HAP-1 (cell line): Measurements from ENCODE around the gene RALY.

Experiments
- DNase-seq, 2 experiments: peaks; one replicate each; pipeline ENCODE4 v3.0.0-alpha.2; 2016 to 2020; ENCODE audit warnings: low spot score in 2 of 2
- H3K27me3 ChIP-seq: fragments of 250-450 bp; sonication (Bioruptor Pico); 2 replicates; pipeline ENCODE4 v1.5.1; 2020; ENCODE audit warnings: low read depth, mild to moderate bottlenecking, moderate library complexity
- H3K36me3 ChIP-seq: fragments of 250-450 bp; sonication (Bioruptor Pico); replicated peaks from 2 replicates; pipeline ENCODE4 v1.5.1; 2020; ENCODE audit warnings: mild to moderate bottlenecking
- H3K4me1 ChIP-seq: fragments of 250-450 bp; sonication (Bioruptor Pico); 2 replicates; pipeline ENCODE4 v1.5.1; 2020; ENCODE audit warnings: mild to moderate bottlenecking
- H3K4me3 ChIP-seq: fragments of 250-450 bp; sonication (Bioruptor Pico); 2 replicates; pipeline ENCODE4 v1.5.1; 2020; ENCODE audit warnings: mild to moderate bottlenecking, moderate library complexity
- H3K9me3 ChIP-seq: fragments of 250-450 bp; sonication (Bioruptor Pico); 2 replicates; pipeline ENCODE4 v1.5.1; 2020; ENCODE audit warnings: mild to moderate bottlenecking, moderate library complexity
- in situ Hi-C: fragments of 300-500 bp; cut with MboI; formaldehyde crosslinking; loops from 3 replicates; pipeline ENCODE4 v1.14.3; 2020; ENCODE audit warnings: low sequenced_read_pairs, inconsistent platforms, mixed read lengths

Gene RALY

DNA sequence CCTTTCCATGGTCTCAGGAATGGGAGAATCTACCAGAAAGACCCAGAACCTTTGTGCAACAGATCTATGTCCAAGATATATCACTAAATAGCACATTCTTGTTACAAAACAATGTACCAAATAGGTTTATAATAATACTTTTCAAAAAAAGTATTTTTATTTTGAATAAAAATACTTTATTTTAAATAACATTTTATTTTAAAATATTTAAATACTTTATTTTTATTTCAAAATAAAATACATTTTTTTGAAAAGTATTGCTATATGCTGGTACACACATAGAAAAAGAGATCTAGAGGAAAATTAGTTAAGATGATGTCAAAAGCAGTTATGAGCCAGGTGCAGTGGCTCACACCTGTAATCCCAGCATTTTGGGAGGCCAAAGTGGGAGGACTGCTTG, 16.8 kb upstream of the RALY start:
- Histone ChIP-seq H3K36me3 (no peaks in the 10 kb centered on the region), H3K4me3 (no peak overlapping the region), H3K9me3 (no peaks in the 10 kb centered on the region), H3K27me3 (no peaks in the 10 kb centered on the region), H3K4me1 (peaks cover 7% of the 10 kb centered on the region)
- no peak for DNase-seq
- in situ Hi-C loops = no loop called here

DNA sequence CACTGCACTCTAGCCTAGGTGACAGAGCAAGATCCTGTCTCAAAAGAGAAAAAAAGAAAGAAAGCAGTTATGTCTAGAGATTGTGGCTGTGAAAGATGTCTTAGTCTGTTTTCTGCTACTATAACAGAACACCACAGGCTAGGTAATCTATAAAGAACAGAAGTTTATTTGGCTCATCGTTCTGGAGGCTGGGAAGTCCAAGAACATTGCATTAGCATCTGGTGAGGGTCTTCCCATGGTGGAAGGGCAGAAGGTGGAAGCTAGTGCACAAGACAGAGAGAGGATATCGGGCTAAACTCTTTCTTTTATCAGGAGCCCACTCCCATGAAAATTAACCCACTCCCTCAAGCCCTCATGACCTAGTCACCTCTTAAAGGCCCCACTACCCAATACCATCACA, 16.2 kb upstream of the RALY start:
- in situ Hi-C loops = no loop called here
- Histone ChIP-seq H3K9me3 (no peaks in the 10 kb centered on the region), H3K27me3 (no peaks in the 10 kb centered on the region), H3K4me3 (no peak overlapping the region), H3K36me3 (no peaks in the 10 kb centered on the region), H3K4me1 (peaks cover 7% of the 10 kb centered on the region)
- DNase-seq = no peak

DNA sequence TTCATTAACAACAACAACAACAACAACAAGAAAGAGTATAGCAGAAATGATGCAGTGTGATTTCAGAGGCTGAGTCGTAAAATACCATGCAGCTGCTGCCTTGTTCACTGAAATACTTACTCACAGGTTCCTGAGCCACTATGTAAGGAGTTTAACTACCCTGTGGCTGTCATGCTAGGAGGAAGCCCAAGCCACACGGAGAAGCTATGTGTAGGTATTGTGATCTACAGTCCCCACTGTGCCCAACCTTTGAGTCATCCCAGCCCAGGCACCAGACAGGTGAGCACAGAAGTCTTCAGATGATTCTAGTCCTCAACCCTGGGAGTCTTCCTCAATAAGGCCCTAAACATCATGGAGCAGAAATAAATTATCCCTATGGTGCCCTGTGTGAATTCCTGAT, 14.6 kb upstream of the RALY start:
- DNase-seq = no peak
- Histone ChIP-seq H3K4me3 (no peak overlapping the region), H3K27me3 (no peaks in the 10 kb centered on the region), H3K9me3 (no peaks in the 10 kb centered on the region), H3K36me3 (no peaks in the 10 kb centered on the region), H3K4me1 (peaks cover 7% of the 10 kb centered on the region)
- in situ Hi-C loops = no loop called here

- in situ Hi-C loops = no loop called here
- Histone ChIP-seq H3K4me1 (peaks cover 7% of the 10 kb centered on the region), H3K9me3 (no peaks in the 10 kb centered on the region), H3K4me3 (no peak overlapping the region), H3K36me3 (no peaks in the 10 kb centered on the region), H3K27me3 (no peaks in the 10 kb centered on the region)
- peak in 1 of 2 experiments; percentile 43 for DNase-seq
Measured at GRCh38 chr20:33981347-33981746, 12.4 kb upstream of the RALY start.

DNA sequence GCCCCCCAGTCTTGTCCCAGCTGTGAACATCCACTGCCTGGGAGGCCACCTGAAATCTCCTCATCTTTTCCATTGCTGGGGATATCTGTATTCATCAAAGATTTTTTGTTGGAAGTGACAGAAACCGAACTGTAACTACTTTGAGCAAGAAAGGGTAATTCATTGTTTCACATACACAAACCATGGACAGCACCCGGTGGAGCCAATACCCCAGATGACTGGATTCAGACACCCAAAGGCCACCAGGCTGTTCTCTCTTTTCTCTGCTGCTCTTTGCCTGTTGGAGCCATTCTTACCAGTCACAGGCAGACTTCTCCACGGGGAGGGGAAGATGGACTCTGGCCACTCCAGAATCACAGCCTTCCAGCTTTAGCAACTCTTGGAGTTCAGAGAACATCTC, 11.7 kb upstream of the RALY start:
- no peaks in the 10 kb centered on the region for H3K36me3 ChIP-seq
- peaks cover 7% of the 10 kb centered on the region for H3K4me1 ChIP-seq
- in situ Hi-C loops = no loop called here
- no peaks in the 10 kb centered on the region for H3K9me3 ChIP-seq
- no peaks in the 10 kb centered on the region for H3K27me3 ChIP-seq
- H3K4me3 ChIP-seq = no peak overlapping the region
- DNase-seq = peak in 1 of 2 experiments; percentile 18

DNA sequence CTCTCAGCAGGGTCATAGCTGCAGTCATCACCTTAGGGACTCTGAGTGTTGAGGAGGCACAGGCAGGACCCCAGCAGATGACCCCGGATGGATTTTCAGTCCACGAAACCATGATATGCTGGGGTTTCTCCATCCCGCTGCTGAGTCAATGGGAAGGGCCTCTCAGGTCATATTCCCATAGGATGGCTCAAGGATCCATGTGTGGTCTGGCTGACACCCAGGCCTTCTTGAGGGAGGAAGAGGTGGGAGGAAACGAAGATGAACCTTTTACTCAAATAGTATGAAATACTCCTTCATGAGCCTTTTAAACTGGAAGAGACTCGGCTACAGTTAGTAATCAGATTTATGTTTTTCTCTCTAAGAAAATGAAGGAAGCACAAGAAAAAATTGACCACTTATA, 10.3 kb upstream of the RALY start:
- Histone ChIP-seq H3K36me3 (no peaks in the 10 kb centered on the region), H3K27me3 (no peaks in the 10 kb centered on the region), H3K4me3 (no peak overlapping the region), H3K4me1 (peaks cover 7% of the 10 kb centered on the region), H3K9me3 (no peaks in the 10 kb centered on the region)
- no peak for DNase-seq
- in situ Hi-C loops = no loop called here

- Histone ChIP-seq H3K4me3 (no peak overlapping the region), H3K27me3 (no peaks in the 10 kb centered on the region), H3K9me3 (no peaks in the 10 kb centered on the region), H3K36me3 (no peaks in the 10 kb centered on the region), H3K4me1 (peaks cover 7% of the 10 kb centered on the region)
- in situ Hi-C loops = no loop called here
- DNase-seq = no peak
Measured at GRCh38 chr20:33984182-33984719, 9.5 kb upstream of the RALY start.

GRCh38 chr20:33985280-33985679, 8.4 kb upstream of the RALY start:
- peaks cover 7% of the 10 kb centered on the region for H3K4me1 ChIP-seq
- DNase-seq = no peak
- H3K36me3 ChIP-seq = no peaks in the 10 kb centered on the region
- in situ Hi-C loops = no loop called here
- H3K27me3 ChIP-seq = no peaks in the 10 kb centered on the region
- no peak overlapping the region for H3K4me3 ChIP-seq
- H3K9me3 ChIP-seq = no peaks in the 10 kb centered on the region

GRCh38 chr20:33985830-33986229, 7.9 kb upstream of the RALY start:
- DNase-seq = no peak
- in situ Hi-C loops = no loop called here
- H3K4me1 ChIP-seq = peaks cover 7% of the 10 kb centered on the region
- no peaks in the 10 kb centered on the region for H3K9me3 ChIP-seq
- H3K4me3 ChIP-seq = no peak overlapping the region
- no peaks in the 10 kb centered on the region for H3K27me3 ChIP-seq
- H3K36me3 ChIP-seq = no peaks in the 10 kb centered on the region

- in situ Hi-C loops = no loop called here
- Histone ChIP-seq H3K9me3 (no peaks in the 10 kb centered on the region), H3K4me3 (no peak overlapping the region), H3K36me3 (no peaks in the 10 kb centered on the region), H3K27me3 (no peaks in the 10 kb centered on the region), H3K4me1 (peaks cover 2% of the 10 kb centered on the region)
- DNase-seq = no peak
Measured at GRCh38 chr20:33986560-33987216, 7.0 kb upstream of the RALY start.

- in situ Hi-C loops = no loop called here
Measured at GRCh38 chr20:33990075-33990474, 3.6 kb upstream of the RALY start.

DNA sequence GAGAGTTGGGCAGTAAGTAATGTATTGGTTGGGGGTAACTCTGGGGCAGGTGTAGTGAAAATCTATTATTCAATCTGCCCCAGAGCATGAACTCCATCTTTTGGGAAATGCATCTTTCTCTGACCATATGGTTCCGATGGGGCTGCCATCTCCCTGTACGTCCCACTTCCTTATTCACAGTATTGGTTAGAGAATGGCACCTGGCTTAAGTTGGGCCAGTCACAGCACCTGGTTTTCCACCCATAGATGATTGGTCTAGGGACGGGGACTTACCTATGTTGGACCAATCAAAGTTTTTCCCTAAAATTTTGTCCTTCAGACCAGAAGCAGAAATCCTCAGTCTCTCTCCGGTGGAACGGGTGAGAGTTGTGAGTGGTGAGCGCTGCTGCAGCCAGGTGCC, 2.2 kb upstream of the RALY start:
- Histone ChIP-seq H3K4me1 (peaks cover 19% of the 10 kb centered on the region), H3K4me3 (no peak overlapping the region), H3K9me3 (no peaks in the 10 kb centered on the region), H3K36me3 (no peaks in the 10 kb centered on the region; the same call in 1 of the 2 replicates), H3K27me3 (no peaks in the 10 kb centered on the region)
- DNase-seq = no peak
- in situ Hi-C loops = no loop called here

More at GRCh38 chr20:33990075-33990474, 3.6 kb upstream of the RALY start:
- no peaks in the 10 kb centered on the region for H3K9me3 ChIP-seq
- H3K27me3 ChIP-seq = no peaks in the 10 kb centered on the region
- H3K4me1 ChIP-seq = peaks cover 11% of the 10 kb centered on the region
- H3K4me3 ChIP-seq = no peak overlapping the region
- no peaks in the 10 kb centered on the region; the same call in 1 of the 2 replicates for H3K36me3 ChIP-seq
- DNase-seq = no peak

DNA sequence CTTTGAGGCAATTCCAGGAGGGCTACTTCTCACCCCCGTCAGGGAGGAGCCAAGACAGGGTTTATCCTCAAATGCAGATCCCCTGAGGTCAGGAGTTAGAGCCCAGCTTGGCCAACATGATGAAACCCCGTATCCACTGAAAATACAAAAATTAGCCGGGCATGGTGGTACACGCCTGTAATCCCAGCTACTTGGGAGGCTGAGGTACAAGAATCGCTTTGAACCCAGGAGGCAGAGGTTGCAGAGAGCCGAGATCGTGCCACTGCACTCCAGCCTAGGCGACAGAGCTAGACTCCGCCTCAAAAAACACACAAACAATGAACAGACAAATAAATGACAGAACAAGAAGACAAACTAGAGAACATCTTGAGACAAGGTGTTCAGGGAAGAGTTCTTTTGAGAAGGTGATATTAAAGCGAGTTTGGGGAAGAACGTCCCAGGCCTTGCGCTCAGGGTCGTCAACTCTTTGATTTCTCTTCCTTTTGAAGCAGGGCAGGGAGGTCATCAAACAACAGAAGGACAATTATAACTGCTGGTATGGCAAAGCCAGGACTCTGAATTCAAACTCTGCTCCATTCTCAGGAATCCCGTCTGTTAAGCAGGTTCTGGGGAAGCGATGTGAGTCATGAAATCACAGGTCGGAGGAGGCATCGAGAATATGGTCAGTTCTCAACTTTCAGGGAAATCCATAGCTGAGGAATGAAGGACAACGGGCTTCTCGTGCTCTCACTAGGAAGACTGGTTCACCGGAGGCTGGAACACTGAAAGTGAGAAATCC, 1.4 kb upstream of the RALY start:
- no peaks in the 10 kb centered on the region; the same call in 1 of the 2 replicates for H3K36me3 ChIP-seq
- H3K27me3 ChIP-seq = no peaks in the 10 kb centered on the region
- DNase-seq = no peak
- peak overlapping the region; percentile 92 for H3K4me3 ChIP-seq
- H3K4me1 ChIP-seq = peaks cover 19% of the 10 kb centered on the region
- in situ Hi-C loops = no loop called here
- H3K9me3 ChIP-seq = no peaks in the 10 kb centered on the region

DNA sequence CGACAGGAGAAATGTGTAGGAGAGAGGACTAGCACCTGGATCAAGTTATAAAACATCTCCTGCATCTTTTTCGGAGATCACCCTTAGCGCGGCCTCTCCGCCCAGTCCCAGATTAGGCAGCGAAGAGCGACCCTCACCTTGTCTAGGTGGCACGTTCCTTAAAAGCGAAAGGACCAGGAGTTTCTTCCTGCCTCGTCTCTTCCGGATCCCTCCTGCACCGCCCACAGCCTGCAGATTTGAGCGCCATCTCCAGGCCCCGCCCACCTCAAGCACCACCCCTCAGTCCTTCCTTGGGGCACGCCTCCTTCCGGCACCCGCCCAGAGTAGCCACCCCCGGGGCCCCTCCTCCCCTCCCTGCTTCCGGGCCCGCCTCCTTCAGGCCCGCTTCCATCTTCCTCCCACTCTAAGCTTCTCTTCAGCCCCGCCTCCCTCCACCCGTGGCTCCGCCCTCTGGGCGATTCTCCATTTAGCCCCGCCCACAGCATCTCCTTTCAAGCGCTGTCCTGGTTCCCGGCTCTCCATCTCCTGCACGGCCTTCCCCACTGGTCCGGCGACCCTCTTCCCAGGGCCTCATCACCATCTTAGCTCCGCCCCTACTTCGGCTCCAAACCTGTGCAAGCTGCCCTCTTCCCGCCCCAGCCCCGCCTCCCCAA, 662 bp upstream of the RALY start:
- peaks cover 19% of the 10 kb centered on the region for H3K4me1 ChIP-seq
- in situ Hi-C loops = no loop called here

More for the DNA sequence above, 662 bp upstream of the RALY start:
- H3K9me3 ChIP-seq = no peaks in the 10 kb centered on the region
- peak overlapping the region; percentile 92 for H3K4me3 ChIP-seq
- H3K27me3 ChIP-seq = no peaks in the 10 kb centered on the region
- peak; percentile 96 to 99 for DNase-seq
- no peaks in the 10 kb centered on the region; the same call in 1 of the 2 replicates for H3K36me3 ChIP-seq
